ENCODE data around the gene EBI3. TPM values are rescaled to one million over a fixed set of nuclear protein-coding genes. Genes with fewer than 3 reads are reported as not detected.

Gene EBI3
- polyA plus RNA-seq, 1 donor from 2014 or later: not detected

DNA sequence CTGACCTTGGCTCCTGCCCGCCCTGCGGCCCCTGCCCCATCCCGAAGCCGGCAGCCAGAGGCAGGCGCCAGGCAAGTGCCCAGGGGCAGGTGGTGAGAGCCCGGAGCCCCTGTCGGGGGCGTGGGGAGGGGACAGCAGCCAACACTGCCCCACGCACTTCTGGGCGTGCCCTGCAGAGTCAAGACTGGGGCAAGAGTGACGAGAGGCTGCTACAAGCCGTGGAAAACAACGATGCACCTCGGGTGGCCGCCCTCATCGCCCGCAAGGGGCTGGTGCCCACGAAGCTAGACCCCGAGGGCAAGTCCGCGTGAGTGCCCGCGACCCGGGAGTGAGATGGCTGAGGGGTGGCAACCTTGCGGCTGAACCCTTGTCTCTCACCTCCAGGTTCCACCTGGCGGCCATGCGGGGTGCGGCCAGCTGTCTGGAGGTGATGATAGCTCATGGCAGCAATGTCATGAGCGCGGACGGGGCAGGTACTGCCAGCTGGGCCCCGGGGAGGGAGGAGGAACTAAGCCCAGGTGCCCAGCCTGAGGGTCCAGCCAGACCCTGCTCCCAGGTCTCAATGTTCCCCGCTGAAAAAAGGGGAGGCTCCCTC is 29.5 kb upstream of the EBI3 start:
- no peaks in the 10 kb centered on the region for H3K79me2 ChIP-seq (replicated peaks; ENCODE audit: insufficient read depth, low read length)
- H3F3A ChIP-seq (ENCODE audit: insufficient read depth, low read length, poor library complexity, severe bottlenecking): no peaks in the 10 kb centered on the region
- H2AFZ ChIP-seq (ENCODE audit: low read depth, low read length): no peak overlapping the region
- no peak overlapping the region for H3K27ac ChIP-seq (ENCODE audit: low read length)
- no peak overlapping the region for H3K9ac ChIP-seq (ENCODE audit: low read length)
- no peak overlapping the region for H3K4me2 ChIP-seq (ENCODE audit: low read length)
- peaks cover 38% of the 10 kb centered on the region for H3K27me3 ChIP-seq (ENCODE audit: insufficient read depth, low read depth, low read length)
- H3K36me3 ChIP-seq (ENCODE audit: insufficient read depth, low read length): no peaks in the 10 kb centered on the region
- no peaks in the 10 kb centered on the region for H3K9me3 ChIP-seq (ENCODE audit: low read length)
- H3K9me2 ChIP-seq (ENCODE audit: insufficient read depth, low read length): no peaks in the 10 kb centered on the region
- no peak for TF ChIP-seq REST (IDR thresholded peaks at IDR 0.05; ENCODE audit: borderline replicate concordance)
- TF ChIP-seq POLR2AphosphoS5 (IDR thresholded peaks at IDR 0.05): no peak
- no peak for TF ChIP-seq MXI1 (conservative IDR thresholded peaks at IDR 0.05; ENCODE audit: poor library complexity, severe bottlenecking)
- TF ChIP-seq EZH2 (IDR thresholded peaks at IDR 0.05; ENCODE audit: borderline replicate concordance, insufficient read depth, low read length, poor library complexity, severe bottlenecking): no peak
- no peak overlapping the region for H3K4me3 ChIP-seq (ENCODE audit: low read length)
- H4K20me1 ChIP-seq (ENCODE audit: insufficient read depth): no peaks in the 10 kb centered on the region

- H3K9me3 ChIP-seq (ENCODE audit: low read length): no peaks in the 10 kb centered on the region
- H3K9ac ChIP-seq (ENCODE audit: low read length): no peak overlapping the region
- no peaks in the 10 kb centered on the region for H3K36me3 ChIP-seq (ENCODE audit: insufficient read depth, low read length)
- H3K4me3 ChIP-seq (ENCODE audit: low read length): no peak overlapping the region
- H3K4me2 ChIP-seq (ENCODE audit: low read length): no peak overlapping the region
- peaks cover 38% of the 10 kb centered on the region for H3K27me3 ChIP-seq (ENCODE audit: insufficient read depth, low read depth, low read length)
- no peak for TF ChIP-seq EZH2 (IDR thresholded peaks at IDR 0.05; ENCODE audit: borderline replicate concordance, insufficient read depth, low read length, poor library complexity, severe bottlenecking)
- no peak for TF ChIP-seq POLR2AphosphoS5 (IDR thresholded peaks at IDR 0.05)
- no peak for TF ChIP-seq MXI1 (conservative IDR thresholded peaks at IDR 0.05; ENCODE audit: poor library complexity, severe bottlenecking)
- no peak for TF ChIP-seq RAD21 (conservative IDR thresholded peaks at IDR 0.05)
- no peak for TF ChIP-seq CTCF (IDR thresholded peaks at IDR 0.05; ENCODE audit: poor library complexity, severe bottlenecking)
- no peak for TF ChIP-seq TAF1 (IDR thresholded peaks at IDR 0.05; ENCODE audit: low read depth)
- no peak for TF ChIP-seq SMC3 (conservative IDR thresholded peaks at IDR 0.05; ENCODE audit: poor library complexity)
- no peak for TF ChIP-seq REST (IDR thresholded peaks at IDR 0.05; ENCODE audit: borderline replicate concordance)
- no peak for TF ChIP-seq EP300 (conservative IDR thresholded peaks at IDR 0.05; ENCODE audit: poor library complexity, severe bottlenecking)
- no peak overlapping the region for H2AFZ ChIP-seq (ENCODE audit: low read depth, low read length)
- no peaks in the 10 kb centered on the region for H4K20me1 ChIP-seq (ENCODE audit: insufficient read depth)
- H3F3A ChIP-seq (ENCODE audit: insufficient read depth, low read length, poor library complexity, severe bottlenecking): no peaks in the 10 kb centered on the region
- H3K9me2 ChIP-seq (ENCODE audit: insufficient read depth, low read length): no peaks in the 10 kb centered on the region
- no peak overlapping the region for H3K27ac ChIP-seq (ENCODE audit: low read length)
- H3K79me2 ChIP-seq (replicated peaks; ENCODE audit: insufficient read depth, low read length): no peaks in the 10 kb centered on the region
Measured at GRCh38 chr19:4200940-4201542, 28.3 kb upstream of the EBI3 start.

Measured in neural cell (in vitro differentiated cells).